COLO668 (cell line): Measurements from ENCODE around the gene SLC35F3.

Source experiments
- DNase-seq: peaks from one replicate; lab custom pipeline; 2025; ENCODE audit not compliant: unreplicated experiment; lab: John Stamatoyannopoulos, UW

Gene SLC35F3

DNA sequence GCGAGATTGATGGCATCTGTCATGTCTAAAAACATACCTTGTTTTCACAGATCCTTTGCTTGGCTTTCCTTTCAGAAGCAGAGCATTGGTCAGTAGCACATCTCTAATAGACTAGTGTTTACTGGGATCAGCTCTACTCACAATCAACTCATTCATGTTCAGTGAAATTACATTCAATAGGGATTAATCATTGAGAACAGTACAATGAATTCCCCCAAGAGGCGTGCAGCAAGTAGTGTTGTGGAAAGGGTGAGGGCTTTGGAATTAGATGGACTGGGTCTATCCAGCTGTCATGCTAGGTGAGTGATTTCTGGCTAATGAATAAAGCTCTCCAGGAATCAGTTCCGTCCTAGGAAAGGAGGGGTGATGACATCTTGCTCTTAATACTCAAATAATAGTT lies 313.6 kb downstream of the SLC35F3 start:
- no peak for DNase-seq

DNA sequence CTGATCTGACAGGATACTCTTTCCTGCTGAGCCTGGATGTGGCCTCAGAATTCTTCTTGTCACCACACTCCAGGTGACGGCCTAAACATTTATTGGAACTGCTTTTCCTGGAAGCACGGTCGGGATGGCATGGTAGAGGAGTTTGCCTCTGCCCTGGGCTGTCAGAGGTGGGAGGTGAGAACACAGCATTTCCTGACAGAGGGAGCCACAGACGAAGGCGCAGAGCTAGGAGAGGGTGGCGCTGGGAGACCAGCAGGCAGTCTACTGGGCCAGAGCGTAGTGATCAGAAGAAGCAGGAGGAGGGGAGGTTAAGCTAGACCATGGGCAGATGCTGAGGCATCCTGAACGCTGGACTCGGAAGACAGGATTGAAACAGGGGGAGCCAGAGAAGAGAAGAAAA lies 315.2 kb downstream of the SLC35F3 start:
- DNase-seq: no peak

DNA sequence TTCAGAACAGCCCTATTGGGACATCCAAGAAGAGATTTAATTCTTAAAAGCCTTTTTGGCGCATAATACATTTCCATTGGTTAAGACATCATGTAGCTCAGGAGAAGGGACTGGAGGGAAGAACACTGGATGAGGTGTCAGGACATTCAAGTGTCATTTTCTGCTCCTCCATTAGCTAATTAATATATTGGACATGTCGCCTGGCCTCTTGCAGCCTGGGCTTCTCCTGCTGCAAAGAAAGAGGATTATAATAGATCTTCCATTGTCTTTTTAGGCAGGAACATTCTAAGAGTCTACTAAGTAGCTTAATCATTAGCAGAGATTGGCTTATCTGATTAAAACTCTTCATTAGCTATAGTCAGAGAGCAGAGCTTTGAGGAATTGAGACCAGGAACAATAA lies 317.1 kb downstream of the SLC35F3 start:
- no peak for DNase-seq

DNA sequence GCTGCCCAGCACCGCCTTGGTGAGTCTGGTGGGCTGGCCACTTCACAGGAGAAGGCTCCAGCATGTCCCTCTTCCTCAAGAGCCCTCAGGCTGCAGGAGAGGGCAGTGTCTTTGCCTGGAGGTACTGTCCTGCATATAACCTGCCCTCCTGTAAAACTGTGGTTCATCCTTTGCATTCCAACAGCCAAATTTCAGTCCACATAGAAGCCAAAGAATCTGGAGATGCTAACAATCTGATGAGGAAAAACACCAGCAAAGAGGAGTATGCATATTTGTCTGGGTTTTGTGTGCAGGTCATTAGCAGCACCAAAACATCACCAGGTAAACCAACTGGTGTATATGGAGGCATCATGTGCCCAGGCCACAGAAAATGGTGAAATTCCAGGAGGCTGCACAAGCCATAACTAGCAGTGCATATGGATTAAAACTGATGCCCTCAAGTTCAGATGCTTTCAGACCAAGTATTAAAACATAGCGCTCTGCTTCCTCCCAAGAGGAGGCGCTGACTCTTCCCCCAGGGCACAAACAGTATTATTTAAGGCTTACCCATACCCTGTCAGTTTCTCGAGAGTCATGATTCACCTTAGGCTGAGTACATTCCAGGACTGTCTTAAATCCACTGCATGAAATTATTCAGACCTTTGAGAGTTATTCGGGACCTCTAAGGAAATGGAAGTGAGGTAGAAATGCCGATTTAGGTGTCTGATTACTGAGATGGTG lies 318.2 kb downstream of the SLC35F3 start:
- DNase-seq: no peak

DNA sequence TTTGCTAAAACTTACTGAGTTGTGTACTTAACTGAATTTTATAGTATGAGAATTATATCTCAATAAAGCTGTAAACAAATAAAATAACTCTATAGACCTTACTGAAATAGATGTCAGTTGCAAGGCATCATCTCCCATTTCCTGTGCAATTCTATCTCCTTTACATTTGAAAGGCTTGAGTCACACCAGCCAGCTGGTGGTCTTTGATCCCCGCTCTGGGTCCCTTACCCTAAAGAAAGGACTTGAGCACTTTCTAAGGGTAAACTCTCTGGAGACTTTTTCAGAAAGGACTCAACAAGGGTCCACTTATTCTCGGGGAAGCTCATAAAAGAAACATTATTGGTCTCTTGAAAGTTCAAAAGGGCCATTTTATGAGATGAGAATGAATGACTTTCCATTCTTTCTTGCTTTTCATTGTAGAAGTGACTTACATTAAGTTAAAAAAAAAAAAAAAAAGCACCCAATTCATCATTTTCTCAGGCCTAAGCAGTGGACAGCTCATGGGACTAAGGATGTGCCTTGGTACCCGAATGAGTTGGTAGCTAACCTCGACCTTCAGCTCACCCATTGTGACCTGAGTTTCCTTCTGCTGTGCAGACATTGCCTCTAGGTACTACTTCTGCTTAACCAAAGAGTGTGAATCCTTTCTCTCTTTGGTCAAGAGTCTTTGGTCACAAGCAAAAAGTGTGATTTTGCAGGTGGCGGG lies 321.8 kb downstream of the SLC35F3 start:
- no peak for DNase-seq

DNA sequence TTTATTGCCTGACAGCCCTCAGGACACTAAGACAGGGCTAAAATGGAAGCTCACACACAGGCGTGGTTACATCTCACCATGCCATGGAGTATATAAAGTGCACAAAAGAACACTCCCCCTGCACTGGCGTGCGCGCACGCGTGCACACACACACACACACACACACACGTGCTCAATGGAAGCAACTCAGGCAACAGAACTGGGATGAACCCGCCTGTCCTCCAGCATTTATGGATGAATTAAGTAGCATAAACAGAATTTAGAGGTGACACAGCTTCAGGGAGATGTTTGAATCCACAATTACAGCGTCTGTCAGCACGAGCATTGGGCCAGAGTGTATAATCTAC lies 322.3 kb downstream of the SLC35F3 start:
- no peak for DNase-seq

DNA sequence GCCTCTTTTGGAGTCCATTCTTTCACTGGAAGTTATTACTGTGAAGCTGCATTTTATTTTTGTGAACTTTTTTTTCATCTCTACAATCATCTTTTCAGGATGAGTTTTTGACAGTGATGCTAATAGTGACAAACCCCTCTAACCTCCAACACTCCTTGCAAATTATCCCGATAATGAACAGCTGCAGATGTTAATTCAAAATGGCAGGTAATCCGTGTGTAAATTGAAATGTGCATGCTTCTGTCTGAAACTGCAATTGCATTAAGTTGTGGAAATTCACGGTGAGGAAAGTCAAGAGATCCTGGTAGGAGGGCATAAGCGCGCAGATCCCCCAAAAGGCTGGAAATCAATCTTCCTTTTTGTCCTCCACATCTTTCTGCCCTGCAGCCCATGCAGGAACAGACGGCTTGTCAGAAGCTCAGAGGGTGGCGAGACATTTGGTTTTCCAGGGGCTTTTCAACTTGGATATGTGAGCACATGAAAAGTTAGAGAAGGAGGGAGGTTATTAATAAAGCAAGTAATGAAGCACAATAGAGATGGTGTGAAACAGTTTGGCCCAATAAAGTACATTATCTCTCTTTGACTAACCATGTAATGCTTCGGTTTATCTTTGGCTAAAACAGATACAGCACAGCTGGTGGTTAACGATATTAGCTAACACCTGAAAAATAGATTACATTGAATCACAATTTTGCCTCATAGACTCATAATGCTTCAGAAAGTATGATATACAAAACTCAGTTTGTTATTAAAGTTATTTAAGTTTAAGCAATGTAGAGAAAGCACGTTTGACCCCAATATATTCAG lies 325.3 kb downstream of the SLC35F3 start:
- no peak for DNase-seq

DNA sequence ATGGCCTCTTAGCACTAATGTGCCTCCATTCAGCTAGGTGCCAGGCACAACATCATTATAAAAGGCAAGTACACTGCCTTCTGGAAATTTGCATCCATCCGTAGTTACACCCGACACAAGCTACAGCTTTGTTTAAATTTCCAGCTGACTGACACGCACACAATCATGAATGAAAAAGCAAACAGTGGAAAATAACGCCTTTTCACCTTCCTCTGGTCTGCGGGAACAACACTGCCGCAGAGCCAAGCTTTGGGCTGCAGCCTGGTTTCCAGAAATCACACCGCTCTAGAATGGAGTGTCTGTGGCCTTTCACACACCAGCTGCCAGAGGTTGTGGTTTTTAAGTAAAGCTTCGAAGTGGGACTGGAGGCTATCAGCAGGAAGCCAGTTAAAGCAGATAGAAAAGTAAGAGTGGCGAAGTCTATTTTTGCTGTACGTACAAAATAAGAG lies 326.0 kb downstream of the SLC35F3 start:
- peak; percentile 70 for DNase-seq

DNA sequence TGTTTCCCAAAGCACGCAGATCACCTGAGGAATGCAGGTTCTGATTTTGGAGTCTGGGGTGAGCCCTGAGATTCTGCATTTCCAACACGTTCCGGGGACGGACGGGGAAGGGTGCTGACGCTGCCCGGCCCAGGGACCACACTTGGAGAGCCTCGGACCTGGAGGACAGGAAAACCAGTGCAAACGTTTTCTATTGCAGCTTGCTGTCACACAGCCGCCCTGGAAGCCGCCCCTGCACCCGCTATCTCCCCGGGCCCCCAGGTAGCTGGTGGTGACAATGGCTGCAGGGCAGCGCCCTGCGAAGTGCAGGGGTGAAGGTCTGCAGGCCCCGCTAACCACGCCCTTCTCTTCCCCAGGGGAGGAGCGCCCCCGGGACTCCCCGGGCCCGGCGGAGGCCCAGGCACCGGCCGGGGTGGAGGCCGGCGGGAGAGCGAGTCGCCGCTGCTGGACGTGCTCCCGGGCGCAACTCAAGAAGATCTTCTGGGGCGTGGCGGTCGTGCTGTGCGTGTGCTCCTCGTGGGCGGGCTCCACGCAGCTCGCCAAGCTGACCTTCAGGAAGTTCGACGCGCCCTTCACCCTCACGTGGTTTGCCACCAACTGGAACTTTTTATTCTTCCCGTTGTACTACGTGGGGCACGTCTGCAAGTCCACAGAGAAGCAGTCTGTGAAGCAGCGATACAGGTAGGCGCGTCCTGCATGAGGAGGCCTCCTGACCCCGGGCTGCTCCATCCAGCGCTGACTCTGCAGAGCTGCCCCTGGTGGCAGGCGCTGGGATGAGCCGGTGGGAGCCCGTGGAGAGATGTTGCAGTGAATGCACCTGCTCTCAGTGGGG lies 326.8 kb downstream of the SLC35F3 start:
- DNase-seq: peak; percentile 69

DNA sequence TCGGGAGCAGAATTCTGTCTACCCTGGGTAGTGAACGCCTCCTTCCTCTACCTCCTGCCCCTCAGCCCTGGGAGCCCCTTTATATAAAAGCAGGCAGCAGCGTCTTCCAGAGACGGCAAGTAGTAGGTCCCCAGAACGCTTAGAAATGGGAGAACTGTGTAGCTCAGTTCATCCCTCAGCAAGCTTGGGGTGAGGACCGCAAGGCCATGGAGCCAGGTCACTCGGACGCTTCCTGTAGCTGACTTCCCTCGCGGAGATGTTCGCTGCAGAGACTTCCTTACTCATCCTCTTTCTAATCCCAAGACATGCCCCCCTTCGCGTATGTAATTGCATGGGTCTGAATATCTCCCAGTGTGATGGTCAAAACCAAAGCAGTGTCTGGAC lies 327.4 kb downstream of the SLC35F3 start:
- no peak for DNase-seq

DNA sequence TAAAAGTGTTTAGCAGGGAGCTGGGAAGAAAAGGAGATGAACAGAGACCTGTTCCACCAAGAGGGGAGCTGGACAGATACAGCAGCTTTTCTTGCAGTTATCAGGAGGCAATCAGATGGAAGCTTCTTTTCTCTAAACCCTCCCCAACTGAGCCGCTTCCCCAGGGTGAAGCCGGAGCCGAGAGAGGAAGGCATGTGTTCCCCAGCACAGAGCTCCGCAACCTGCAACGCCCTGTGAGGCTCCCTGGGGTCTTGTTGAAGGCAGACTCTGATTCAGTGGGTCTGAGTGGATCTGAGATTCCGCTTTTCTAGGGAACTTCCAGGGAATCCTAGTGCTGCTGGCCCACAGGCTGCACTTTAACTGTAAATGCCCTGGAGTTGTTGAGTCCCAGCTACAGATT lies 329.7 kb downstream of the SLC35F3 start:
- DNase-seq: no peak

DNA sequence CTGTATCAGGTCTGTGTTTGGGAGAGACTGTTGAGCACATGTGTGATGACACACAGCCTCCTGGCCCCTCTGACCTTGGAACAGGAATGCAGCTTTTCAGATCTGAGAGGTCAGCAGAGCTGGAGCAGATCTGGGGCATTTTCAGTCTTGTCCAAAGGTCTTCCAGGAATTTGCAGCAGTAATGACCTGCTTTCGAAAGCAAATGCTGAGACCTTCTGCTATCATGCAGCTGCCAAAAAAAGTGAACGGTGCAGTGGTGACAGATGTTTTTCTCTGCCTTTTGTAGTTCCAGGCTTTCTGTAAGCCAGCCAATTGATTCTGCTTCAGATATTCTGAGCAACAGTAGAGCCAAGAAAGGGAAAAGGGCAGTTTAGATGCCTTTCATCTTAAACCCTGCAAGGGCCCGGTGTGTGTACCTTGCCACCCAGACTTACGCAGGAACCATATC lies 331.0 kb downstream of the SLC35F3 start:
- DNase-seq: no peak

DNA sequence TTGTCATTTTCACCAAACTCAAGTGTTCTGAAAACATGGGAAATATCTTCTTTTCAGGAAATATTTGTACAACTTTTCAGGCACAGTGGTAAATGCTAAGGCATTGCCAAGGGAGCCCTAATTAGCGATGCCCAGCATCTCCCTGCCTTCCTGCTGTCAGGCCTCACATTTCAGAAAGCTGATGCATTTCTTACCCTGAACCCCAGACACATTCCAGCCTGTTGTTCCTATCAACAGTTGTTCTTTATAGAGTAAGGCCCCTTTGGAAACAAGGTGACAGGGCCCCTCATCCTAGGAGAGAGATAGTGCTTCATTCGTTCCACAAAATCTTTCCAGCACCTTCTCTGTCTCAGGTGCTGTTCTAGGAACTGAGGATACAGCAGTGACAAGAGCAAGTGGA lies 332.9 kb downstream of the SLC35F3 start:
- no peak for DNase-seq

DNA sequence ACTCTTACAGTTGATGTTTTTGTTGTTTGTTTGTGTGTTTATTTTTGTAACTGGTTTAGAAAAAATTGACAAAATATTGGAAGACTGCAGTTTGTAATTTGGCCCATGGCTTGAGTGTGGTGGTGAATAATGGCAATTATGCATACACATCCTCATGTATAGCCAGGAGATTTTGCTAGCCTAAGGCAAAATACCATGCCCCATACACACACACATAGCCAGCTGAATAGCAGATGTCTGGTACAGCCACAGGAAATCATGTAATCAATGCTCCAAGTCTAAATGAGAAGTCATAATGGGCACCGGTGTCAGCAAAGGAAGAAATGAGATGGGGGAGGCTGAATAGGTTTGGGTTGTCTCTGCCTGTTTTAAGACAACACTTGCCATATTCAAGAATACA lies 333.6 kb downstream of the SLC35F3 start:
- DNase-seq: no peak

DNA sequence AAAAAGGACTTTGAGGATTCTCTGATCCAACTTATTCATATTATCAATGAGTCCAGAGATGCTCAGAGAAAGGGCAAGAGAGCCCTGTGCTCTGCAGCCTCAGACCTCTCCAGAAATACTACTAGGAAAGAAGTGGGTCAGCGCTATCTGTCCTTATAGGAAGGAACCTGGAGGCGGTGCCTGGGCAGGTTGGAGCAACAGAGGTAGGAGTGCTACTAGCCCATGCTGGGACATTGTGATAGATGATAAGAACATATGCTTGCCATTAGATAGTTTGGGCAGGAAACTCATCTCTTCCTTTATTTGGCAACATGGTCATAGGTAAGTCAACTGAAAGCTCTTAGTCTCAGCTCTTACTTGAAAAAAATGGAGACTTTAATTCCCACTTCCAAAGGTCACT lies 335.0 kb downstream of the SLC35F3 start:
- no peak for DNase-seq

DNA sequence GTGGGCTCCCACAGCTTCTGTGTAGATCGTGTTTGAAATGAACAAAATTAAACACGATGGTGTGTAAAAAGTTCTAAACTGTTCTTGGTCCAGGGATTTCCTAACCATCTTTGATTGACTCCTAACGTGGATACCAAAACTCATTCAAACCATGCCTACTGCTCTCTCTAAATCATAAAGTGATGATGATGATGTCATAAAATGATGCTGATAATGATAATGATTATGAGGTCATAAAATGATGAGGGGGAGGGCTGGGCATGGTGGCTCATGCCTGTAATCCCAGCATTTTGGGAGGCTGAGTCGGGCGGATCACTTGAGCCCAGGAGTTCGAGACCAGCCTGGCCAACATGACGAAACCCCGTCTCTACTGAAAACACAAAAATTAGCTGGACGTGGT lies 335.5 kb downstream of the SLC35F3 start:
- no peak for DNase-seq

DNA sequence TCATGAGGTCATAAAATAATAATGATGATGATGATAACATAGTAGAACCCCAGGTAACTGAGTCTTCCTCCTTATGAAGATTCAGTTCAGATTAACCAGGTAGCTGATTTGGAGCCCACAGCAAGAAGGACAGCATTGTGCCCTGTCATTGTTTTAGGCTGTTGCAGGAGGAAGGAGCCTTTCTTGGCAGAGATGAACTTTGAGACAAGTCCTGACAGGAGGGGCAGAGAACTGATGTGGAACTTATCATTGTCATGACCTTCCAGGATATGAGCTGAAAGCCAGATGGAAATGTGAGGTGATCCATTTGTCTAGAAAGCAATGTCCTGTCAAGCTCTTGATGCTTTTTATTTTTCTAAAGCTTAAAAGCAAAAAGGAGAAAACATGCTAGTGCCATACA lies 336.2 kb downstream of the SLC35F3 start:
- no peak for DNase-seq

DNA sequence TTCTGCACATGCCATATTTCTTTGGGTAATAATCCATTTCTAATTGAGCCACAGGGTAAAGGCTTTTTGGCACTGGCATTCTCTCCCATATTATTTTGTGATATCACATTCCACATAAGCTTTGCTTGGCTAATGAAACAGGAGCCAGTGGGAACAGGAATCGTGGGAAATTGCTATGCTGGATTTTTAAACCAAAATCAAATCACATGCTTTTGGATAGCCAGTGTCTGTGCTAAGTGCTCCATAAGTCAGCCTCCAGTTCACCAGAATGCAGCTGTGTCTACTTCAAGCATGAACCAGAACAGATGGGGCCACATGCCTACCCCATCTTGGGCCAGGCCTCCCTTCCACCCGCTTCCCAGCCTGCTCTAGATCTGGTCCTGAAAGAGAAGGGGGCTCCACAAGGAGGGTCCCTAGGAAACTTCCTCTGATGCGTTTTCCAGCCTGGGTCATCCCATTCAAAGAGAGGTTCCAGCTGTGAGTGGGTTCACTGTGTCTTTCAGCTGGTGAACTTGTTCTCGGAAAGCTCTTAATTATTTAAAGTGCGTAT lies 337.5 kb downstream of the SLC35F3 start:
- DNase-seq: no peak

DNA sequence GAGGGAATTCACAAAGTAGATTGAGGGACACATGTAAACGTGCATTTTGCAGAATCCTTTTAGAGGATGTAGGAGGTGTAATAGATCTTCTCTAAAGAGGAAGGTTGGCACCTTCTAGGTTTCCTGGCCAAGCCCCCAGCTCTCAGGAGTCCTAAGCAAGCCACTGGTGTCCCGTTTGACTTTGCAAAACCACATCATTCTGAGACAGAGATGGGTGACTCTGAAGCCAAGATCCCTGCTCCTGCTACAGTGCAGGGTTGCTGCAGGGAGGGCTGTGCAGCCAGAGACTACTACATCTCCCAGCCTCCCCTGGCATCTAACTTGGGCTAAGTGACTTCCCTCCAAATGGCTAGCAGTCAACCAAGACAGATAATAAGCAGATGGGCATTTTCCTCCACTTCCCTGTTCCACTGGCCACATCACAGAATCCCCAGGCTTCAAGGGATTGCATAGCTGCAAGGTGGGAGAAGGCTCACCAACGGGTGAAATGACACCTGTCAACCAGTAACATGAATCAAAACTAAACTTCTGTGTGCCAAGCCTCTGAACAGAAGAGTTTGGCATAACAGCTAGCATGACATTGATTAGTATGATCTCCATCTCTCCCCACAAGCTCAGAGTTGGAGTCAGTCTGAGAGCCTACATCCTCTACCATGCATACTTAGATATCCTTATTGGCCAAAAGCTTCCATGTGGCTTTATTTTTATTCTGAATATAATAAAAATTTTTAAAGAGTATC lies 339.2 kb downstream of the SLC35F3 start:
- DNase-seq: no peak

DNA sequence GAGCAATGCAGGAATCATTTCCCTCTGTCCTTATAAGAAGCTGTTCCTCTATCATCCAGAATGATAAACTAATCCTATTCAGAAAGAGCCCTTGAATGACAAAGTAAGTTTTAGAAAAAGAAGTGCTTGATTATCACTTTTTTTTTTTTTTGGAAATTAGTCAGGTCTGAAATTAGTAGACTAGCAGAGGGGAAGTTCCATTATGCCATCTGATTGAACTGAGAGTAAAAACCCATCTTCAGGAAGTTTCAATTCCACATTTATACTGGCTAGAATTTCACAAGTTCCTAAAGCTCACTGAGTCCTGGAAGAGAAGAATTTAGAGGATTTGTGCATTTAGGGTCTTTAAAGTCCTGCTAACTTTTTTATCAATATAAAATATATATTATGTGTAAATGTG lies 340.0 kb downstream of the SLC35F3 start:
- DNase-seq: no peak
